Measurements from ENCODE around the gene CIB2.
A peak's percentile ranks its signal among the peaks of the same experiment; 100 is the strongest.

The CIB2 gene

GRCh38 chr15:78064544-78064943 lies 66.7 kb downstream of the CIB2 start:
- DNase-seq: no peak

DNA sequence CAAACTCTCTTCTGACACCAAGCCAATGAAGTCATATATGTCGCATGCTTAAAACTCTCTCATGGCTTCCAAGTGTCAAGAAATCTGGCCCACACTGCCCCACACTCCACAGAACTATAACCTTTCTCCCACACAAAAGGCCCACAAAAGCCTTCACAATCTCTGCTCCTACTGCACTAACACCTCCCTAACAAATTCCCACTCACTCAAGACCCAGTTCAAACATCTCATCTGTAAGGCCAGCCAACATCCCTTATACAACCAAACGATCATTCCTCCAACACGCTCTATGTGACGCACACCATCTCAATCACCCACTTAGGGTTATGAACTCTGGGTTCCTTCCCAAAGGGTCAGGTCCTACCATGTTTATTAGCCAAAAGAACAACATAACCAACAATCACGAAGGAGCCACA lies 67.3 kb downstream of the CIB2 start:
- DNase-seq: no peak

DNA sequence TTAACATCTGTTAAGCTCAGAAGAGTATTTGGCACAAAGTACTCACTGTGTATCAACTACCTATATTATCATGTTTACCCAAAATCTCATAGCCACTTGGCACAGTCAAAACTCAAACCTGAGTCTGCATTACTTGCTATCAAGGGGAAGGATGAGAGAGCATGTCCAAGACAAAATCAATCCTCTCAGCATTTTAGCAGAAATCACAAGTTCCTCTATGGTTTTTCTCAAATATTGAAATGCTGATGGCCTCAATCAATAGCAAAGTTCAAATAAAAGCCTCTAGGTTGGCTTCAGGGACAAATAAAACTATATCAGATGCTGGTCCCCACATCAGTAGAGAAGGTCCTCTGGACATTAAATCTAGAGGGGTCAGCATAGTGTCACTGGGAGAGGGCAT lies 68.0 kb downstream of the CIB2 start:
- no peak for DNase-seq

- peak; percentile 52 for DNase-seq
Measured at GRCh38 chr15:78061963-78062427, 69.2 kb downstream of the CIB2 start.

DNA sequence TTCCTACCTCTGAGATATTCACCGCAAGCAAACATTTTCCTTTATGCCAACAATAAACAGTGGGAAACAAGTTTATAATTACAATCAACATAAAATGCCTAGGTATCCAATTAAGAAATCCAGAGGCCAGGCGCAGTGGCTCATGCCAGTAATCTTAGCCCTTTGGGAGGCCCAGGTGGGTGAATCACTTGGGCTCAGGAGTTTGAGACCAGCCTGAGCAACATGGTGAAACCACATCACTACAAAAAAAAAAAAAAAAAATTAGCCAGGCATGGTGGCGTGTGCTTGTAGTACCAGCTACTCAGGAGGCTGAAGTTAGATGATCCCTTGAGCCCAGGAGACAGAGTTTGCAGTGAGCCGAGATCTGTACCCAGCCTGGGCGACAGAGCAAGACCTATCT lies 71.0 kb downstream of the CIB2 start:
- no peak for DNase-seq

GRCh38 chr15:78059110-78059839 lies 72.0 kb downstream of the CIB2 start:
- DNase-seq: peak; percentile 23

DNA sequence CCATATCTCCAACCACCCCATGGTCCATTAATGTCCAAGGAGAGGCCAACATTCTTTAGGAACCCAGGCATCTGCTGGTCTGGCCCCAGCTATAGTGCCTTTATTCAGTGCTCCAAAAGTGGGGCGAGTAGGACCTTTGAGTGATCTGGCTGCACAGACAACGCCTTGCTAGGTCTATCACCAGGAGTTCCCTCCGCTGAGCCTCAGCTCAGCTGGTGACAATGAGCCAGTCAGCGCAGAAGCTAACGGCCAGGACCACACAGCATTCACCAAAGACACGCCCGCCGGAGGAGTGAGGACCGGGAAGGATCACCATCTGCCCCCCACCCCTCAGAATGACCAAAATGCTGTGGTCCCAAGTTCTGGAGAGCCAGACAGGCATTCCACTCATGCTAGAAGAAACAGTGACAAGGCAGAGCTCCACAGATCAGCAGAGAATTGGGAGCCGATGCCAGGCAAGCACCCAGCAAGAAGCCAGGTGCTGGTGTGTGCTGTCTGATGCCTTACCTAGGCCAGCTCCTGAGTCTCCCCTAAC lies 72.8 kb downstream of the CIB2 start:
- no peak for DNase-seq

- DNase-seq: no peak
Measured at GRCh38 chr15:78057803-78058202, 73.4 kb downstream of the CIB2 start.

DNA sequence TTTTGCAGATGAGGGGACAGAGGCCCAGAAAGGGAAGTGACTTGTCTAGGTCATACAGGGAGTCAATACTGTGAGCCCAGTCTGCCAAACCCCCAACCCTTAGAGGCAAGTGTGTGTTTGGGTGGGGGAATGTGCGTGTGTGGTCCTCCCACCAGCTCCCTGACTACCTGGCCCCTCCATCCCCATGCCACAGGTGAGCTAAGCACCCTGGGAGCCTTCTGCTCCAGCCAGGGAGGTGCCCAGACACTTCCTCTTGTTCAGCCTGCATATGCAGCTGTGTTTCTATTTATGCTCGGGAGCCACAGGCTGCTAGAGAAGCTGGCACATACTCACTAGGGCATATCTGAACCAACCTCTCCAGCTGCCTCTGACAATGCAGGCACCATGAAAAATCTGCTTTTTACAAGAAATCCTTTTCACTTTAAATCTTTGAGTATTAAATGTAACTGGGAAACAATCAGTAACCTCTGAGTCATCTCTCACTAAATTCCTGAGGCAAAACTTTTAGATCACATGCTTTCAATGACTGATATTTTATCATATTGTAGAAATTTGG lies 74.5 kb downstream of the CIB2 start:
- DNase-seq: peak; percentile 37

DNA sequence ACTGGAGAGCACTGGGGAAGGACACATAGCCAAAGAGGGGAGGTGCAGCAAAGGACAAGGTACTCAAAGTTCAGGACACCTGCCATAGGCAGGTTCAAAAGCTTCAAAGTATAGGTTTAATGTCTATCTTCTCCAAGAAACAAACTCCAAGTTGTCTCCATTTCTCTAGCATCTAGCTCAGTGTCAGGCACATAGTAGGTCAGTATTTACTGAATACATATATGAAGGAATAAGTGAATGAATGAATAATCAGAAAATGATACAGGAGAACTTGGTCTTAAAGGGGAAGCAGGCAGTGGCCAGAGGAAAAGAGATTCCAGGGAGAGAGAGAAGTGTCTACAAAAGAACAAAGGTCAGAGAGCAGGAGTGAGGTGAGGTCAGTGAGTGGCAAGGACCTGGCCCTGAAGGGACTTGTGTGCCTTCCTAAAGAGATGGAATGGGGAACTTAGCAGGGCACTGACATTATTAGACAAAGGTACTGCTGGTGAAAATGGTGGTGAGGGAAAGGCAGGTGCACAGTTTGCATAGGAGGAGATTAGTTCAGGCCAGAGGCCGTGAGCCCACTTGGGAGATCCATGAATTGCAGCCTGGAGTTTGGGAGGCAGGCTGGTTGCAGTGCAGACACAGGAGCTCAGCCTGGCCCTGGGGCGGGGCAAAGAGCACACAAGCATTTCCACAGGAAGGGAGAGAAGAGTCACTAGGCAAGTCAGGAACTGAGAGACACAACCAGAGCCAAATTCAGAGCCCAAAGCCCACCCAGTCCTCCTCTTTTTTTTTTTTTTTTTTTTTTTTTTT lies 75.1 kb downstream of the CIB2 start:
- DNase-seq: peak; percentile 25

- DNase-seq: no peak
Measured at GRCh38 chr15:78054966-78055365, 76.3 kb downstream of the CIB2 start.
